IMR-90 (cell line): ENCODE results near the gene FFAR3.

Experiments used
- BHLHE40 ChIP-seq: fragments of 150-350 bp; IDR thresholded peaks from 2 replicates; pipeline ENCODE4 v1.6.1; 2016; ENCODE audit warnings: mild to moderate bottlenecking, low read depth, low read length
- CEBPB ChIP-seq: IDR thresholded peaks from 2 replicates; pipeline ENCODE4 v1.6.1; 2012; ENCODE audit warnings: low read depth, low read length, improper control_type of control experiment
- FOS ChIP-seq: fragments of 150-350 bp; IDR thresholded peaks from 2 replicates; pipeline ENCODE4 v1.6.1; 2016; ENCODE audit warnings: low read depth, low read length
- MAFK ChIP-seq: IDR thresholded peaks from 2 replicates; pipeline ENCODE4 v1.6.1; 2012; ENCODE audit warnings: low read depth, low read length, improper control_type of control experiment
- MAZ ChIP-seq: IDR thresholded peaks from 2 replicates; pipeline ENCODE4 v1.6.1; 2012; ENCODE audit warnings: low read depth, mild to moderate bottlenecking, low read length, improper control_type of control experiment, moderate library complexity, borderline replicate concordance
- MXI1 ChIP-seq: IDR thresholded peaks from 2 replicates; pipeline ENCODE4 v1.6.1; 2012; ENCODE audit warnings: low read depth, mild to moderate bottlenecking, low read length, moderate library complexity, borderline replicate concordance
- POLR2A ChIP-seq: IDR thresholded peaks from 2 replicates; pipeline ENCODE4 v1.6.1; 2012; ENCODE audit warnings: mild to moderate bottlenecking, low read depth, low read length
- RAD21 ChIP-seq: IDR thresholded peaks from 2 replicates; pipeline ENCODE4 v1.6.1; 2012; ENCODE audit warnings: low read length, improper control_type of control experiment
- RCOR1 ChIP-seq: IDR thresholded peaks from 2 replicates; pipeline ENCODE4 v1.6.1; 2012; ENCODE audit warnings: mild to moderate bottlenecking, low read length, improper control_type of control experiment; ENCODE audit not compliant: insufficient replicate concordance
- RFX5 ChIP-seq: IDR thresholded peaks from 2 replicates; pipeline ENCODE4 v1.8.0; 2012; ENCODE audit warnings: low read depth, mild to moderate bottlenecking, low read length, moderate library complexity
- SMC3 ChIP-seq: fragments of 150-350 bp; IDR thresholded peaks from 2 replicates; pipeline ENCODE4 v1.6.1; 2016; ENCODE audit warnings: low read depth, mild to moderate bottlenecking, antibody characterized with exemption, low read length, moderate library complexity
- TF ChIP-seq, protein P1 (sequence below): conservative IDR thresholded peaks from 2 replicates; pipeline ENCODE4 v1.5.1; 2012; ENCODE audit warnings: mild to moderate bottlenecking, low read depth, low read length, improper control_type of control experiment
- TF ChIP-seq, protein P2 (sequence below): fragments of 150-350 bp; IDR thresholded peaks from 2 replicates; pipeline ENCODE4 v1.6.1; 2017; ENCODE audit warnings: mild to moderate bottlenecking, antibody characterized with exemption, low read length, low read depth
- TF ChIP-seq, protein P3 (sequence below): fragments of 150-350 bp; IDR thresholded peaks from 2 replicates; pipeline ENCODE4 v1.6.1; 2016; ENCODE audit warnings: low read depth, mild to moderate bottlenecking, low read length, moderate library complexity, borderline replicate concordance

DNA sequence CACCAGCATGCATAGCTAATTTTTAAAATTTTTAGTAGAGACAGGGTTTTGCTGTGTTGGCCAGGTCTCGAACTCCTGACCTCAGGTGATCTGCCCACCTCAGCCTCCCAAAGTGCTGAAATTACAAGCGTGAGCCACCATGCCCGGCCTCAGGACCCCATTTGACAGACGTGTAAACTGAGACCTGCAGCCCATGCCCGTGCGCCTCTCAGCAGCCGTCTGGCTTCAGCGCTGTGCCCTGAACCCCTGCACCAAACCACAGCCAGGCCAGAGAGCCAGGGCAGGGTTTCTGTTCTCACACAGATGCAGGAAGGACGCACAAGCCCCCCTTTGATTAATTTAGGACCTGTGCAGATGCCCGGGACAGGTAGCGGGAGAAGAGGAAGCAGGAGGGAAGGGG is 17.8 kb upstream of the FFAR3 start:
- TF ChIP-seq, protein P1, sequence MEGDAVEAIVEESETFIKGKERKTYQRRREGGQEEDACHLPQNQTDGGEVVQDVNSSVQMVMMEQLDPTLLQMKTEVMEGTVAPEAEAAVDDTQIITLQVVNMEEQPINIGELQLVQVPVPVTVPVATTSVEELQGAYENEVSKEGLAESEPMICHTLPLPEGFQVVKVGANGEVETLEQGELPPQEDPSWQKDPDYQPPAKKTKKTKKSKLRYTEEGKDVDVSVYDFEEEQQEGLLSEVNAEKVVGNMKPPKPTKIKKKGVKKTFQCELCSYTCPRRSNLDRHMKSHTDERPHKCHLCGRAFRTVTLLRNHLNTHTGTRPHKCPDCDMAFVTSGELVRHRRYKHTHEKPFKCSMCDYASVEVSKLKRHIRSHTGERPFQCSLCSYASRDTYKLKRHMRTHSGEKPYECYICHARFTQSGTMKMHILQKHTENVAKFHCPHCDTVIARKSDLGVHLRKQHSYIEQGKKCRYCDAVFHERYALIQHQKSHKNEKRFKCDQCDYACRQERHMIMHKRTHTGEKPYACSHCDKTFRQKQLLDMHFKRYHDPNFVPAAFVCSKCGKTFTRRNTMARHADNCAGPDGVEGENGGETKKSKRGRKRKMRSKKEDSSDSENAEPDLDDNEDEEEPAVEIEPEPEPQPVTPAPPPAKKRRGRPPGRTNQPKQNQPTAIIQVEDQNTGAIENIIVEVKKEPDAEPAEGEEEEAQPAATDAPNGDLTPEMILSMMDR = no peak
- no peak for TF ChIP-seq POLR2A
- TF ChIP-seq SMC3 = no peak
- no peak for TF ChIP-seq RCOR1
- TF ChIP-seq RFX5 = no peak
- no peak for TF ChIP-seq MXI1
- no peak for TF ChIP-seq BHLHE40
- TF ChIP-seq, protein P2, sequence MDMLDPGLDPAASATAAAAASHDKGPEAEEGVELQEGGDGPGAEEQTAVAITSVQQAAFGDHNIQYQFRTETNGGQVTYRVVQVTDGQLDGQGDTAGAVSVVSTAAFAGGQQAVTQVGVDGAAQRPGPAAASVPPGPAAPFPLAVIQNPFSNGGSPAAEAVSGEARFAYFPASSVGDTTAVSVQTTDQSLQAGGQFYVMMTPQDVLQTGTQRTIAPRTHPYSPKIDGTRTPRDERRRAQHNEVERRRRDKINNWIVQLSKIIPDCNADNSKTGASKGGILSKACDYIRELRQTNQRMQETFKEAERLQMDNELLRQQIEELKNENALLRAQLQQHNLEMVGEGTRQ = no peak
- TF ChIP-seq MAZ = no peak
- no peak for TF ChIP-seq CEBPB
- no peak for TF ChIP-seq FOS
- TF ChIP-seq RAD21 = no peak
- TF ChIP-seq MAFK = no peak
- TF ChIP-seq, protein P3, sequence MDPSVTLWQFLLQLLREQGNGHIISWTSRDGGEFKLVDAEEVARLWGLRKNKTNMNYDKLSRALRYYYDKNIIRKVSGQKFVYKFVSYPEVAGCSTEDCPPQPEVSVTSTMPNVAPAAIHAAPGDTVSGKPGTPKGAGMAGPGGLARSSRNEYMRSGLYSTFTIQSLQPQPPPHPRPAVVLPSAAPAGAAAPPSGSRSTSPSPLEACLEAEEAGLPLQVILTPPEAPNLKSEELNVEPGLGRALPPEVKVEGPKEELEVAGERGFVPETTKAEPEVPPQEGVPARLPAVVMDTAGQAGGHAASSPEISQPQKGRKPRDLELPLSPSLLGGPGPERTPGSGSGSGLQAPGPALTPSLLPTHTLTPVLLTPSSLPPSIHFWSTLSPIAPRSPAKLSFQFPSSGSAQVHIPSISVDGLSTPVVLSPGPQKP = no peak
